Ovary (tissue), 9 donors: ENCODE data around the gene P2RY13. TPM values are rescaled to one million over a fixed set of nuclear protein-coding genes. Genes with fewer than 3 reads are reported as not detected.
A peak's percentile ranks its signal among the peaks of the same experiment; 100 is the strongest.

Source experiments
- DNase-seq, 5 donors: peaks; one replicate each; pipeline ENCODE4 v3.0.0-alpha.2; 2019 to 2020
- H3K27ac ChIP-seq, 2 donors: fragments of 200-600 bp; one replicate each; pipeline versions ENCODE4 v1.5.1 to v1.8.0; 2019 to 2022
- H3K27me3 ChIP-seq: fragments of 200-600 bp; one replicate; pipeline ENCODE4 v1.8.0; 2022
- H3K36me3 ChIP-seq: fragments of 200-600 bp; sonication (generic); one replicate; pipeline ENCODE4 v1.5.1; 2019
- H3K4me1 ChIP-seq: one replicate; pipeline ENCODE4 v1.8.1; 2013; ENCODE audit warnings: mild to moderate bottlenecking, moderate library complexity; ENCODE audit not compliant: insufficient read depth
- H3K4me3 ChIP-seq: fragments of 200-600 bp; sonication (generic); one replicate; pipeline ENCODE4 v1.5.1; 2017
- H3K9me3 ChIP-seq, 2 donors: fragments of 200-600 bp in 1 of 2; sonication (generic) in 1 of 2; one replicate each; pipeline versions ENCODE4 v1.5.1 to v1.8.1; 2013 to 2019; ENCODE audit warnings: mild to moderate bottlenecking in 1 of 2, moderate library complexity in 1 of 2
- CTCF ChIP-seq, 3 donors: fragments of 450-650 bp in 2 of 3; fragments of 200-600 bp in 1 of 3; IDR thresholded peaks; one replicate each; pipeline versions ENCODE4 v1.5.1 to v1.8.0; 2016 to 2022; ENCODE audit warnings: antibody characterized with exemption in 3 of 3, mild to moderate bottlenecking in 1 of 3
- EP300 ChIP-seq: sonication (generic); formaldehyde crosslinking; IDR thresholded peaks from one replicate; pipeline ENCODE4 v1.6.1; 2017; ENCODE audit warnings: antibody characterized with exemption
- POLR2A ChIP-seq: fragments of 450-650 bp; IDR thresholded peaks from one replicate; pipeline ENCODE4 v1.6.1; 2017; ENCODE audit warnings: antibody characterized with exemption, mild to moderate bottlenecking, moderate library complexity
- WGBS, 3 donors: extraction: QIAGEN DNeasy Blood & Tissue Kit in 1 of 3; methylation state at CpG; one replicate each; pipeline versions ENCODE4 v1.1.5 to v1.1.7; 2013 to 2017; 5-methylcytosine and 5-hydroxymethylcytosine counted together
- intact Hi-C, 4 donors: fragments of 100-400 bp; cut with DNase I; formaldehyde crosslinking; loops; one replicate each; pipeline versions ENCODE4 v1.11.0 to v1.15.1; 2022 to 2023
- polyA plus RNA-seq, 2 donors: library from polyadenylated mRNA; stranded (reverse); fragments of 200-250 nt in 1 of 2; fragments of 350-450 nt in 1 of 2; fragmentation: Illumina TruSeq in 1 of 2; extraction: RNeasy Lipid Tissue Mini Kit (QIAGEN cat#74804) in 1 of 2; gene quantifications; one replicate each; pipeline ENCODE4 v1.2.3, GENCODE V29; 2013 to 2014
- total RNA-seq, 7 donors: library from RNA; depleted of rRNA in 2 of 7; stranded (reverse); fragments of >200 nt in 2 of 7; fragmentation: NEBNext Ultra II Directional in 3 of 7; extraction: Animal tissue kit (Norgen Biotek cat#: 25700) in 3 of 7; gene quantifications; one replicate each; pipeline versions ENCODE4 v1.1.0 to v1.2.4, GENCODE V29; 2016 to 2023
- donor health status: DM: no; HTN: no; CAD: no; lungs with moderate emphysema.
- donor health status: DM: no; HTN: no; CAD: no.
- donor health status: Bipolar disorder and iron deficiency.
- donor health status: DM: yes; HTN: yes; CAD: no.
- donor health status: DM: no; HTN: no; CAD: no.
- donor health status: DM: yes; HTN: yes; CAD: no.

The P2RY13 gene
- total and polyA plus RNA-seq, 9 donors: 0.27 to 5.8 (median 0.56) TPM

GRCh38 chr3:151283907-151284461, 45.4 kb downstream of the P2RY13 start:
- Histone ChIP-seq H3K4me1 (no peaks in the 10 kb centered on the region), H3K4me3 (no peak overlapping the region), H3K9me3 (no peaks in the 10 kb centered on the region), H3K27ac (no peak overlapping the region), H3K27me3 (no peaks in the 10 kb centered on the region), H3K36me3 (no peaks in the 10 kb centered on the region)
- TF ChIP-seq POLR2A: no peak
- TF ChIP-seq CTCF (IDR thresholded peaks at IDR 0.05): no peak
- TF ChIP-seq EP300: no peak
- intact Hi-C loops: loop anchor here (2.0 to 10.0 kb wide), 3 partner anchors 55 to 59 kb away; no protein-coding TSS in a partner anchor
- 23 to 36% (median 28%) methylated on average over 5 of the region's 5 CpGs for WGBS, 3 donors
- peak in 1 of 5 donors; percentile 23 for DNase-seq

- TF ChIP-seq POLR2A (no peak), EP300 (no peak), CTCF (IDR thresholded peaks at IDR 0.05) (no peak)
- H3K4me1 ChIP-seq: no peaks in the 10 kb centered on the region
These were observed 46.0 kb downstream of the P2RY13 start for GRCh38 chr3:151283387-151283786.

GRCh38 chr3:151282921-151283320, 46.4 kb downstream of the P2RY13 start:
- Histone ChIP-seq H3K36me3 (no peaks in the 10 kb centered on the region), H3K9me3 (no peaks in the 10 kb centered on the region), H3K27ac (no peak overlapping the region), H3K4me3 (no peak overlapping the region), H3K27me3 (no peaks in the 10 kb centered on the region), H3K4me1 (no peaks in the 10 kb centered on the region)
- DNase-seq: no peak
- TF ChIP-seq POLR2A (no peak), EP300 (no peak), CTCF (IDR thresholded peaks at IDR 0.05) (peak; percentile 34 to 69 (median 44))
- 0 to 5% (median 0%) methylated on average over 1 of the region's 1 CpG for WGBS, 3 donors
- intact Hi-C loops: loop anchor here (2.0 to 10.0 kb wide), 3 partner anchors 54 to 58 kb away; no protein-coding TSS in a partner anchor

More at GRCh38 chr3:151283387-151283786, 46.0 kb downstream of the P2RY13 start:
- intact Hi-C loops: loop anchor here (2.0 to 10.0 kb wide), 3 partner anchors 55 to 59 kb away; no protein-coding TSS in a partner anchor
- Histone ChIP-seq H3K27me3 (no peaks in the 10 kb centered on the region), H3K4me3 (no peak overlapping the region), H3K27ac (no peak overlapping the region), H3K9me3 (no peaks in the 10 kb centered on the region), H3K36me3 (no peaks in the 10 kb centered on the region)
- no peak for DNase-seq
- WGBS, 3 donors: 61 to 74% (median 66%) methylated on average over 4 of the region's 4 CpGs

GRCh38 chr3:151281671-151282324, 47.6 kb downstream of the P2RY13 start:
- no peaks in the 10 kb centered on the region for H3K4me1 ChIP-seq
- no peak overlapping the region for H3K4me3 ChIP-seq
- TF ChIP-seq CTCF (IDR thresholded peaks at IDR 0.05) (no peak), POLR2A (no peak), EP300 (no peak)
- no peak overlapping the region for H3K27ac ChIP-seq
- no peak for DNase-seq
- intact Hi-C loops: loop anchor here (2.0 to 10.0 kb wide), 3 partner anchors 53 to 57 kb away; no protein-coding TSS in a partner anchor
- no peaks in the 10 kb centered on the region for H3K27me3 ChIP-seq
- no peaks in the 10 kb centered on the region for H3K9me3 ChIP-seq
- no peaks in the 10 kb centered on the region for H3K36me3 ChIP-seq
- 64 to 72% (median 68%) methylated on average over 9 of the region's 9 CpGs for WGBS, 3 donors
